Peyer's patch (tissue), 4 donors: ENCODE data around the gene ZNF526. TPM values are rescaled to one million over a fixed set of nuclear protein-coding genes. Genes with fewer than 3 reads are reported as not detected.

Source experiments
- DNase-seq, 3 donors: peaks; one replicate each; pipeline ENCODE4 v3.0.0-alpha.2; 2017 to 2019
- H3K27ac ChIP-seq, 4 donors: fragments of 200-600 bp; sonication (generic); one replicate each; pipeline ENCODE4 v1.5.1; 2016 to 2019
- H3K27me3 ChIP-seq, 2 donors: fragments of 200-600 bp; sonication (generic); one replicate each; pipeline ENCODE4 v1.5.1; 2019
- H3K36me3 ChIP-seq, 3 donors: fragments of 200-600 bp; sonication (generic); one replicate each; pipeline ENCODE4 v1.5.1; 2016 to 2019
- H3K4me1 ChIP-seq, 4 donors: fragments of 200-600 bp; sonication (generic); one replicate each; pipeline ENCODE4 v1.5.1; 2016 to 2019
- H3K4me3 ChIP-seq, 4 donors: fragments of 200-600 bp; sonication (generic); 1 replicate in 3 of 4; 2 replicates in 1 of 4; pipeline ENCODE4 v1.5.1; 2016 to 2019; ENCODE audit warnings: mild to moderate bottlenecking in 1 of 4
- H3K9me3 ChIP-seq, 4 donors: fragments of 200-600 bp; sonication (generic); one replicate each; pipeline ENCODE4 v1.5.1; 2016 to 2019; ENCODE audit warnings: mild to moderate bottlenecking in 1 of 4
- CTCF ChIP-seq, 6 experiments: fragments of 450-650 bp in 4 of 6; fragments of 200-600 bp in 2 of 6; sonication (generic) in 1 of 6; IDR thresholded peaks; one replicate each; pipeline ENCODE4 v1.5.1; 2017 to 2019; ENCODE audit warnings: antibody characterized with exemption in 6 of 6, mild to moderate bottlenecking in 3 of 6, moderate library complexity in 1 of 6
- POLR2A ChIP-seq, 2 donors: fragments of 450-650 bp; IDR thresholded peaks; one replicate each; pipeline ENCODE4 v1.5.1; 2017; ENCODE audit warnings: antibody characterized with exemption in 2 of 2, mild to moderate bottlenecking in 2 of 2, moderate library complexity in 2 of 2
- total RNA-seq, 4 donors: library from RNA; depleted of rRNA; stranded (reverse); fragments of >200 nt; gene quantifications; one replicate each; pipeline ENCODE4 v1.1.0, GENCODE V29; 2016

Gene ZNF526
- total RNA-seq, 4 donors from 2014 or later = 9.1 to 14.0 (median 12.3) TPM

GRCh38 chr19:42178791-42179674, 41.1 kb upstream of the ZNF526 start:
- Histone ChIP-seq H3K4me3 (no peak overlapping the region), H3K4me1 (peaks cover 0 to 15% (median 12%) of the 10 kb centered on the region in 4 donors), H3K9me3 (no peaks in the 10 kb centered on the region), H3K27me3 (peaks cover 0 to 20% of the 10 kb centered on the region in 2 donors), H3K36me3 (no peaks in the 10 kb centered on the region), H3K27ac (no peak overlapping the region)
- DNase-seq = no peak
- TF ChIP-seq POLR2A (IDR thresholded peaks at IDR 0.05) (no peak), CTCF (IDR thresholded peaks at IDR 0.05) (peak in 1 of 6 experiments; percentile 20)

GRCh38 chr19:42184401-42184861, 35.7 kb upstream of the ZNF526 start:
- TF ChIP-seq POLR2A (IDR thresholded peaks at IDR 0.05) (no peak), CTCF (IDR thresholded peaks at IDR 0.05) (peak; percentile 82 to 95 (median 87))
- Histone ChIP-seq H3K4me3 (no peak overlapping the region), H3K36me3 (no peaks in the 10 kb centered on the region), H3K27me3 (peaks cover 0 to 7% of the 10 kb centered on the region in 2 donors), H3K9me3 (no peaks in the 10 kb centered on the region), H3K4me1 (peaks cover 0 to 9% (median 6%) of the 10 kb centered on the region in 4 donors), H3K27ac (peak overlapping the region in 1 of 4 donors; percentile 28)
- DNase-seq = peak; percentile 77 to 92 (median 82)

GRCh38 chr19:42185277-42185676, 34.8 kb upstream of the ZNF526 start:
- H3K4me3 ChIP-seq = no peak overlapping the region
- H3K27ac ChIP-seq = no peak overlapping the region
- H3K4me1 ChIP-seq = peaks cover 0 to 9% (median 6%) of the 10 kb centered on the region in 4 donors
- no peaks in the 10 kb centered on the region for H3K9me3 ChIP-seq
- DNase-seq = peak in 2 of 3 donors; percentile 27 to 67
- TF ChIP-seq POLR2A (IDR thresholded peaks at IDR 0.05) (no peak), CTCF (IDR thresholded peaks at IDR 0.05) (no peak)
- H3K36me3 ChIP-seq = no peaks in the 10 kb centered on the region
- no peaks in the 10 kb centered on the region for H3K27me3 ChIP-seq

GRCh38 chr19:42188665-42189064, 31.4 kb upstream of the ZNF526 start:
- Histone ChIP-seq H3K27me3 (no peaks in the 10 kb centered on the region), H3K4me3 (no peak overlapping the region), H3K27ac (no peak overlapping the region)

GRCh38 chr19:42189133-42189532, 31.0 kb upstream of the ZNF526 start:
- Histone ChIP-seq H3K4me3 (no peak overlapping the region), H3K36me3 (no peaks in the 10 kb centered on the region), H3K27me3 (no peaks in the 10 kb centered on the region), H3K27ac (no peak overlapping the region), H3K4me1 (peaks cover 0 to 30% (median 8%) of the 10 kb centered on the region in 4 donors), H3K9me3 (no peaks in the 10 kb centered on the region)
- DNase-seq = no peak
- TF ChIP-seq POLR2A (IDR thresholded peaks at IDR 0.05) (no peak), CTCF (IDR thresholded peaks at IDR 0.05) (no peak)

More at GRCh38 chr19:42188665-42189064, 31.4 kb upstream of the ZNF526 start:
- no peaks in the 10 kb centered on the region for H3K9me3 ChIP-seq
- peaks cover 0 to 27% (median 8%) of the 10 kb centered on the region in 4 donors for H3K4me1 ChIP-seq
- H3K36me3 ChIP-seq = no peaks in the 10 kb centered on the region
- no peak for TF ChIP-seq POLR2A (IDR thresholded peaks at IDR 0.05)
- no peak for TF ChIP-seq CTCF (IDR thresholded peaks at IDR 0.05)
- no peak for DNase-seq
